Vagina (tissue), 2 donors: ENCODE measurements around the gene TRPC4.

Source experiments
- CTCF ChIP-seq, 3 experiments: fragments of 450-650 bp in 2 of 3; fragments of 200-600 bp in 1 of 3; sonication (generic) in 1 of 3; IDR thresholded peaks; one replicate each; pipeline ENCODE4 v1.5.1; 2017 to 2019; ENCODE audit warnings: antibody characterized with exemption in 3 of 3, mild to moderate bottlenecking in 2 of 3, moderate library complexity in 2 of 3
- POLR2A ChIP-seq, 2 donors: fragments of 450-650 bp; IDR thresholded peaks; one replicate each; pipeline ENCODE4 v1.6.1; 2017; ENCODE audit warnings: antibody characterized with exemption in 2 of 2, mild to moderate bottlenecking in 2 of 2, moderate library complexity in 2 of 2
- POLR2AphosphoS5 ChIP-seq, 2 donors: sonication (generic); formaldehyde crosslinking; IDR thresholded peaks; one replicate each; pipeline ENCODE4 v1.9.0; 2017; ENCODE audit warnings: antibody characterized with exemption in 2 of 2, mild to moderate bottlenecking in 2 of 2, low read depth in 1 of 2; ENCODE audit not compliant: insufficient read depth in 1 of 2

GRCh38 chr13:37686501-37686900 is 183.1 kb downstream of the TRPC4 start:
- TF ChIP-seq CTCF (IDR thresholded peaks at IDR 0.05) (no peak), POLR2A (IDR thresholded peaks at IDR 0.05) (no peak), POLR2AphosphoS5 (IDR thresholded peaks at IDR 0.05; ENCODE audit: insufficient read depth in 1 of 2, low read depth in 1 of 2) (no peak)
